GM06990 (cell line): Measurements from ENCODE around the gene C2CD3.

Experiments used
- DNase-seq: peaks from one replicate; pipeline ENCODE4 v3.0.0-alpha.2; 2011; ENCODE audit not compliant: insufficient read length; ENCODE audit errors: extremely low read depth
- H3K27me3 ChIP-seq: replicated peaks from 2 replicates; pipeline ENCODE4 v1.6.0; 2011; ENCODE audit warnings: low read length; ENCODE audit not compliant: control insufficient read depth, insufficient read depth
- H3K36me3 ChIP-seq: 2 replicates; pipeline ENCODE4 v1.5.1; 2011; ENCODE audit warnings: low read length; ENCODE audit not compliant: control insufficient read depth, insufficient read depth
- H3K4me3 ChIP-seq: replicated peaks from 2 replicates; pipeline ENCODE4 v1.5.1; 2011; ENCODE audit warnings: low read depth, mild to moderate bottlenecking, control low read depth, low read length
- CTCF ChIP-seq: IDR thresholded peaks from 2 replicates; pipeline ENCODE4 v1.5.1; 2011; ENCODE audit warnings: low read length, control low read depth, mild to moderate bottlenecking, inconsistent platforms; ENCODE audit not compliant: insufficient read depth, poor library complexity, severe bottlenecking

C2CD3 gene

DNA sequence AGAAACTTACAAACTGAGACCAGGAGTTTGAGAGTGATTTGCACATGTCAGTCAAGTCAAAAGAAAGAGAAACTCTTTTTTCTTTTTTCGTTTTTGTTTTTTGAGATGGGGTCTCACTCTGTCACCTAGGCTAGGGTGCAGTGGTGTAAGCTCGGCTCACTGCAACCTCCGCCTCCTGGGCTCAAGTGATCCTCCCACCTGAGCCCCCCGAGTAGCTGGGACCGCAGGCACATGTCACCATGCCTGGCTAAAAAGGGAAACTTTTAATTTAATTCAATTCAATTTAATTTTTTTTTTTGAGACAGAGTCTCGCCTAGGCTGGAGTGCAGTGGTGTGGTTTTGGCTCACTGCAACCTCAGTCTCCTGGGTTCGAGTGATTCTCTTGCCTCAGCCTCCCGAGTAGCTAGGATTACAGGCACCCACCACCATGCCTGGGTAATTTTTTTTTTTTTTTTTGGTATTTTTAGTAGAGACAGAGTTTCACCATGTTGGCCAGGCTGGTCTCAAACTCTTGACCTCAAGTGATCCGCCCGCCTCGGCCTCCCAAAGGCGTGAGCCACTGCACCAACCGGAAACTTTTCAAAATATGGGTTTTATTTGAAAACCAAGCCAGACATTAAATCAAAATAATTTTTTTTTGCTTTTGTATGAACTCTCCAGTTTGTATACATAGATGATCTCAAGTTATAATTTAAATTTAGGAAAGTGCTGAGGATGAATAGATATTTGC, 171.8 kb downstream of the C2CD3 start:
- peaks cover 2% of the 10 kb centered on the region; the same call in 1 of the 2 replicates for H3K36me3 ChIP-seq
- TF ChIP-seq CTCF, result no peak
- no peak overlapping the region for H3K4me3 ChIP-seq
- no peak for DNase-seq
- H3K27me3 ChIP-seq, result no peaks in the 10 kb centered on the region

- Histone ChIP-seq H3K4me3 (no peak overlapping the region), H3K36me3 (no peaks in the 10 kb centered on the region; the same call in 1 of the 2 replicates), H3K27me3 (no peaks in the 10 kb centered on the region)
- DNase-seq, result no peak
- TF ChIP-seq CTCF, result peak; percentile 9
These were observed 173.6 kb downstream of the C2CD3 start for GRCh38 chr11:73997120-73997770.

DNA sequence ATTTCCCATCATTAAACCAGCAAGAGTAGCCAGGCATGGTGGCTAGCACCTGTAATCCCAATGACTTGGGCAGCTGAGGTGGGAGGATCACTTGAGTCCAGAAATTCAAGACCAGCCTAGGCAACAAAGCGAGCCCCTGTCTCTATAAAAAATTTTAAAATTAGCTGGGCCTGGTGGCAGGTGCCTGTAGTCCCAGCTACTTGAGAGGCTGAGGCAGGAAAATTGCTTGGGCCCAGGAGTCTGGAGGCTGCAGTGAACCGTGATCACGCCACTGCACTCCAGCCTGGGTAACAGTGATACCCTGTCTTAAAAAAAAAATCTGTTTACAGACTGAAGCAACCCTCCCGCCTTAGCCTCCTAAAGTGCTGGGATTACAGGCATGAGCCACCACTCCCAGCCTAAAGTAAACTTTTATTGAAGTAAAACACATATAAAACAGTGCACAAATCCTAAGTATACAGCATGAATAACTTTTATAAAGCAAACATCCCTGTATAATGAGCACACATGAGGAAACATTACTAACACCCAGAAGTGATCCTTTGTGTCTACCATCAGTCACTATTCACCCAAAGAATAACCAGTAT, 174.5 kb downstream of the C2CD3 start:
- TF ChIP-seq CTCF, result no peak
- no peak for DNase-seq
- Histone ChIP-seq H3K36me3 (no peaks in the 10 kb centered on the region; the same call in 1 of the 2 replicates), H3K27me3 (no peaks in the 10 kb centered on the region), H3K4me3 (no peak overlapping the region)

DNA sequence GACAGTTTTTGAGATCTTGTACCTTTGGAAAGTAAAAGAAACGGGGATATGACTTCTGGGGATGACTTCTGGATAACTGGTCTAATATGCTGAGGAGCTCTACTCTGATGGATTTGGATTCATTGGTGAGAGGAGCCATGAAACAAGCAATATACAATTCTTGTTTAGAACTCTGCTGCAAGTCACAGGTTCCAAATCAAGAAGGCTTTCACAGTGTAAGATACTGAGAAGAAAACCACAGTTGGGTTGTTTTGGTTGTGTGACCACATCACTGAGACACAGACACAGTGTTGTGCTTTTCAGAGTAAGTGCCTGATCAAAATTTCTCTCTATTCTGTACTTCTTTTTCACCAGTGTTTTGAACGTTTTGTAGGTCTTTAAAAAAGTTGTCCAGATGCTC, 175.1 kb downstream of the C2CD3 start:
- Histone ChIP-seq H3K27me3 (no peaks in the 10 kb centered on the region), H3K4me3 (no peak overlapping the region), H3K36me3 (no peaks in the 10 kb centered on the region; the same call in 1 of the 2 replicates)
- DNase-seq, result no peak
- no peak for TF ChIP-seq CTCF

DNA sequence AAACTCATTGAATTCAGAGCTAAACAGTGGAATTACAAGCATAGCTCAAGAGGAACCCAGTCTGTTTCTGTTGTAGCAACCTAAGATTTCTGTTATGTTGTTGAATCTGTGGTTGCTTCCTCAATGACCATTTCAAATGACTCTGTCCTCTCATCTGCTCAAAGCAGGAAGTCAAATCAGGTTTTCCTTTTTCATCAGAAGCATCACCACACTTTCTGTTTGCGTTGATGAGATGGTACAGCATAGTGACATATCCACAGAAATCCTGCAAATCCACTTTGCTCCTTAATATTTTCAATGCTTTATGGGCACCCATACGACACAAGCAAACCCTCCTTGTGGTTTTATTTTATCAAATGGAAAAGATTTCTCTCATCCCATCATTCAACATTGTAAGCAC, 175.6 kb downstream of the C2CD3 start:
- peak; percentile 58 for DNase-seq
- no peak for TF ChIP-seq CTCF
- H3K27me3 ChIP-seq, result no peaks in the 10 kb centered on the region
- no peaks in the 10 kb centered on the region; the same call in 1 of the 2 replicates for H3K36me3 ChIP-seq
- no peak overlapping the region for H3K4me3 ChIP-seq
